SK-N-SH treated with all-trans-retinoic acid at 6 μM for 48 hours (cell line): ENCODE results near the gene RSPRY1.

Experiments
- ATAC-seq: fragments of 200-7000 bp; cut with Tn5 transposase; 3 replicates; pipeline ENCODE4 v1.9.1; 2020; ENCODE audit warnings: mild to moderate bottlenecking, moderate library complexity
- ARNTL ChIP-seq: fragments of 450-650 bp; formaldehyde crosslinking; IDR thresholded peaks from 2 replicates; pipeline ENCODE4 v1.5.0; 2020; ENCODE audit warnings: low read depth, mild to moderate bottlenecking, moderate library complexity, borderline replicate concordance
- BACH2 ChIP-seq: fragments of 250-450 bp; sonication (Bioruptor Pico); IDR thresholded peaks from 2 replicates; pipeline ENCODE4 v1.9.0; 2021; ENCODE audit warnings: mild to moderate bottlenecking, borderline replicate concordance
- CSDC2 ChIP-seq: fragments of 250-450 bp; sonication (Bioruptor Pico); IDR thresholded peaks from 2 replicates; pipeline ENCODE4 v1.5.0; 2020; ENCODE audit warnings: mild to moderate bottlenecking, moderate library complexity
- CSRNP3 ChIP-seq: fragments of 250-450 bp; sonication (Bioruptor Pico); IDR thresholded peaks from 2 replicates; pipeline ENCODE4 v1.5.1; 2021; ENCODE audit warnings: mild to moderate bottlenecking, moderate library complexity
- ESRRG ChIP-seq: fragments of 250-450 bp; sonication (Bioruptor Pico); IDR thresholded peaks from 2 replicates; pipeline ENCODE4 v1.6.1; 2021; ENCODE audit warnings: mild to moderate bottlenecking
- GLIS3 ChIP-seq: fragments of 250-450 bp; sonication (Bioruptor Pico); IDR thresholded peaks from 2 replicates; pipeline ENCODE4 v1.5.0; 2020; ENCODE audit warnings: mild to moderate bottlenecking, moderate library complexity
- ISL1 ChIP-seq: fragments of 250-450 bp; sonication (Bioruptor Pico); IDR thresholded peaks from 2 replicates; pipeline ENCODE4 v2.1.2; 2022; ENCODE audit warnings: mild to moderate bottlenecking, moderate library complexity
- OSR1 ChIP-seq: fragments of 250-450 bp; sonication (Bioruptor Pico); IDR thresholded peaks from 2 replicates; pipeline ENCODE4 v1.8.0; 2022; ENCODE audit warnings: moderate library complexity, mild to moderate bottlenecking, inconsistent platforms
- POU6F1 ChIP-seq: fragments of 250-450 bp; sonication (Bioruptor Pico); IDR thresholded peaks from 2 replicates; pipeline ENCODE4 v1.8.0; 2021; ENCODE audit warnings: low read depth, mild to moderate bottlenecking, moderate library complexity, borderline replicate concordance
- PPARA ChIP-seq: fragments of 250-450 bp; sonication (Bioruptor Pico); IDR thresholded peaks from 2 replicates; pipeline ENCODE4 v1.5.0; 2020; ENCODE audit warnings: mild to moderate bottlenecking, borderline replicate concordance
- RARB ChIP-seq: fragments of 250-450 bp; sonication (Bioruptor Pico); IDR thresholded peaks from 2 replicates; pipeline ENCODE4 v1.8.0; 2021; ENCODE audit warnings: mild to moderate bottlenecking, moderate library complexity
- SNAI2 ChIP-seq: fragments of 250-450 bp; sonication (Bioruptor Pico); IDR thresholded peaks from 2 replicates; pipeline ENCODE4 v1.5.0; 2020; ENCODE audit warnings: mild to moderate bottlenecking, moderate library complexity
- TCF4 ChIP-seq: fragments of 250-450 bp; sonication (Bioruptor Pico); IDR thresholded peaks from 2 replicates; pipeline ENCODE4 v1.8.0; 2021; ENCODE audit warnings: mild to moderate bottlenecking, moderate library complexity, borderline replicate concordance
- TOX ChIP-seq: fragments of 250-450 bp; sonication (Bioruptor Pico); IDR thresholded peaks from 2 replicates; pipeline ENCODE4 v1.8.0; 2021; ENCODE audit warnings: mild to moderate bottlenecking, moderate library complexity, borderline replicate concordance
- TSHZ2 ChIP-seq: fragments of 250-450 bp; sonication (Bioruptor Pico); IDR thresholded peaks from 2 replicates; pipeline ENCODE4 v1.5.0; 2020; ENCODE audit warnings: mild to moderate bottlenecking, moderate library complexity
- ZC3H10 ChIP-seq: fragments of 250-450 bp; sonication (Bioruptor Pico); IDR thresholded peaks from 2 replicates; pipeline ENCODE4 v1.5.1; 2021; ENCODE audit warnings: mild to moderate bottlenecking, moderate library complexity
- ZFP3 ChIP-seq: fragments of 250-450 bp; sonication (Bioruptor Pico); IDR thresholded peaks from 2 replicates; pipeline ENCODE4 v1.5.0; 2020; ENCODE audit warnings: mild to moderate bottlenecking, moderate library complexity
- ZFP30 ChIP-seq: fragments of 450-650 bp; formaldehyde crosslinking; IDR thresholded peaks from 2 replicates; pipeline ENCODE4 v1.5.0; 2022; ENCODE audit warnings: mild to moderate bottlenecking, moderate library complexity
- ZNF565 ChIP-seq: fragments of 450-650 bp; formaldehyde crosslinking; conservative IDR thresholded peaks from 2 replicates; pipeline ENCODE4 v1.5.0; 2020; ENCODE audit warnings: low read depth, mild to moderate bottlenecking, moderate library complexity
- ZNF70 ChIP-seq: fragments of 450-650 bp; formaldehyde crosslinking; IDR thresholded peaks from 2 replicates; pipeline ENCODE4 v1.5.0; 2020; ENCODE audit warnings: mild to moderate bottlenecking, moderate library complexity
- ZNF8 ChIP-seq: fragments of 450-650 bp; formaldehyde crosslinking; IDR thresholded peaks from 2 replicates; pipeline ENCODE4 v1.5.0; 2020; ENCODE audit warnings: mild to moderate bottlenecking, moderate library complexity
- TF ChIP-seq, protein P1 (sequence below): fragments of 250-450 bp; sonication (Bioruptor Pico); IDR thresholded peaks from 2 replicates; pipeline ENCODE4 v1.5.1; 2020; ENCODE audit warnings: low read depth, mild to moderate bottlenecking, moderate library complexity

The RSPRY1 gene

DNA sequence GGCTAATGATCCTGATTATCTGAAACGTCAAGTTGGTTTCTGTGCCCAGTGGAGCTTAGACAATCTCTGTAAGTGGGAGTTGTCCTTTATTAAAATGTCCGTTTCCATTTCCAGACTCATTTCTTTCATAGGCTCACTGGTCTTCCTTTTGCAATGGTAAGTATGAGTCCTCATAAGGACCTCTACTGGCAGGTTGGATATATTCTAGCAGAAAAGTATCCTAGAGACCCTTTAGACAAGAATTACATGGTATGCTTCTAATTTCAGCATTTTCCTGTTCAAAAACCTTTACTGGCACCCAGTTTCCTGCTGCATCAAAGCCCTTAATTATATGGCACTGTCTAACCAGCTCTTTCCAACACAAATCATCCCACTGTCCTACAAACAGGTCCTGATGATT is 30.8 kb downstream of the RSPRY1 start:
- TF ChIP-seq CSRNP3 (no peak), BACH2 (CRISPR knock-in tag) (no peak), TOX (CRISPR knock-in tag) (no peak), ZNF565 (CRISPR knock-in tag) (no peak), ZFP30 (no peak), OSR1 (CRISPR knock-in tag) (no peak), ISL1 (no peak), PPARA (no peak), ZFP3 (CRISPR knock-in tag) (no peak), SNAI2 (CRISPR knock-in tag) (no peak), ESRRG (CRISPR knock-in tag) (no peak), RARB (CRISPR knock-in tag) (no peak), GLIS3 (no peak), ZC3H10 (CRISPR knock-in tag) (no peak)

DNA sequence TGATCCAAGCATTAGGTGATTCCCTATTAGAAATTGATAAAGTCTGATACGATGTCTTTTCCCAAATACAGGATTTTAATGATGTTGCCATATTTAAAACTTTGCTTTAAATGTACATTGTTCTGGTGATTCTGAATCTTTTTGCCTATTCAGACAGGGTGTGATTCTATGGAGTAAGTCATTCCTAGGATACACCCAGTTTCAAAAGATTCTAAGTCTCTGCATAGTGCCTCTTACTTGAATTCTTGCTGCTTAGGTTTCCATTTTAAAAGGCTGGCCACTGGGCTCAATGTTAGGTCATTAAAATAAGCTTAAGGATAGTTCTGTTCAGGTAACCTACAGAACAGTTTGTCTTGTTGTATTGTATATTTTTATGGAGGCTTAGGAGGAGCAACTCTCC is 36.9 kb downstream of the RSPRY1 start:
- TF ChIP-seq, protein P1, sequence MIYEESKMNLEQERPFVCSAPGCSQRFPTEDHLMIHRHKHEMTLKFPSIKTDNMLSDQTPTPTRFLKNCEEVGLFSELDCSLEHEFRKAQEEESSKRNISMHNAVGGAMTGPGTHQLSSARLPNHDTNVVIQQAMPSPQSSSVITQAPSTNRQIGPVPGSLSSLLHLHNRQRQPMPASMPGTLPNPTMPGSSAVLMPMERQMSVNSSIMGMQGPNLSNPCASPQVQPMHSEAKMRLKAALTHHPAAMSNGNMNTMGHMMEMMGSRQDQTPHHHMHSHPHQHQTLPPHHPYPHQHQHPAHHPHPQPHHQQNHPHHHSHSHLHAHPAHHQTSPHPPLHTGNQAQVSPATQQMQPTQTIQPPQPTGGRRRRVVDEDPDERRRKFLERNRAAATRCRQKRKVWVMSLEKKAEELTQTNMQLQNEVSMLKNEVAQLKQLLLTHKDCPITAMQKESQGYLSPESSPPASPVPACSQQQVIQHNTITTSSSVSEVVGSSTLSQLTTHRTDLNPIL (CRISPR knock-in tag): no peak
- TF ChIP-seq ZFP3 (CRISPR knock-in tag) (no peak), PPARA (no peak), TCF4 (CRISPR knock-in tag) (no peak), ZC3H10 (CRISPR knock-in tag) (no peak), ARNTL (no peak), OSR1 (CRISPR knock-in tag) (no peak), CSRNP3 (no peak), BACH2 (CRISPR knock-in tag) (no peak), ISL1 (no peak), SNAI2 (CRISPR knock-in tag) (no peak), CSDC2 (CRISPR knock-in tag) (no peak), ESRRG (CRISPR knock-in tag) (no peak), ZFP30 (no peak), TSHZ2 (no peak), RARB (CRISPR knock-in tag) (no peak), ZNF565 (CRISPR knock-in tag) (no peak), ZNF70 (no peak), TOX (CRISPR knock-in tag) (no peak), GLIS3 (no peak)
- no peak for ATAC-seq

More for the DNA sequence above, 30.8 kb downstream of the RSPRY1 start:
- no peak for ATAC-seq

GRCh38 chr16:57224651-57225335 is 38.7 kb downstream of the RSPRY1 start:
- no peak for ATAC-seq
- TF ChIP-seq POU6F1: no peak
- no peak for TF ChIP-seq ZNF70
- TF ChIP-seq ZNF565 (CRISPR knock-in tag): no peak
- TF ChIP-seq CSRNP3: no peak
- TF ChIP-seq ZFP3 (CRISPR knock-in tag): no peak
- no peak for TF ChIP-seq SNAI2 (CRISPR knock-in tag)
- no peak for TF ChIP-seq GLIS3
- TF ChIP-seq ZFP30: no peak
- TF ChIP-seq CSDC2 (CRISPR knock-in tag): no peak
- no peak for TF ChIP-seq ESRRG (CRISPR knock-in tag)
- no peak for TF ChIP-seq PPARA
- no peak for TF ChIP-seq ZC3H10 (CRISPR knock-in tag)
- TF ChIP-seq, protein P1 (CRISPR knock-in tag): no peak
- TF ChIP-seq RARB (CRISPR knock-in tag): no peak
- no peak for TF ChIP-seq TOX (CRISPR knock-in tag)
- no peak for TF ChIP-seq BACH2 (CRISPR knock-in tag)
- no peak for TF ChIP-seq ZNF8 (CRISPR knock-in tag)
